ENCODE data around the gene DNAJB6. TPM values are rescaled to one million over a fixed set of nuclear protein-coding genes. Genes with fewer than 3 reads are reported as not detected.

DNAJB6 gene
- polyA plus RNA-seq, 4 donors, result 144 to 171 (median 163) TPM

GRCh38 chr7:157407512-157408257 is 70.9 kb downstream of the DNAJB6 start:
- no peak for DNase-seq (ENCODE audit: low read depth in 4 of 4, low spot score in 3 of 4)

- DNase-seq (ENCODE audit: low read depth in 4 of 4, low spot score in 3 of 4), result no peak
These were observed 71.7 kb downstream of the DNAJB6 start for GRCh38 chr7:157408258-157409101.

- DNase-seq (ENCODE audit: low read depth in 4 of 4, low spot score in 3 of 4), result no peak
These were observed 72.4 kb downstream of the DNAJB6 start for GRCh38 chr7:157409149-157409752.

- DNase-seq (ENCODE audit: low read depth in 4 of 4, low spot score in 3 of 4), result no peak
These were observed 73.2 kb downstream of the DNAJB6 start for GRCh38 chr7:157409753-157410727.

- no peak for DNase-seq (ENCODE audit: low read depth in 4 of 4, low spot score in 3 of 4)
These were observed 74.2 kb downstream of the DNAJB6 start for GRCh38 chr7:157410831-157411556.

GRCh38 chr7:157411580-157411979 is 74.8 kb downstream of the DNAJB6 start:
- no peak for DNase-seq (ENCODE audit: low read depth in 4 of 4, low spot score in 3 of 4)

GRCh38 chr7:157412021-157412443 is 75.2 kb downstream of the DNAJB6 start:
- DNase-seq (ENCODE audit: low read depth in 4 of 4, low spot score in 3 of 4), result no peak

GRCh38 chr7:157412491-157413180 is 75.8 kb downstream of the DNAJB6 start:
- no peak for DNase-seq (ENCODE audit: low read depth in 4 of 4, low spot score in 3 of 4)

GRCh38 chr7:157413881-157414701 is 77.3 kb downstream of the DNAJB6 start:
- no peak for DNase-seq (ENCODE audit: low read depth in 4 of 4, low spot score in 3 of 4)

- no peak for DNase-seq (ENCODE audit: low read depth in 4 of 4, low spot score in 3 of 4)
These were observed 77.9 kb downstream of the DNAJB6 start for GRCh38 chr7:157414702-157415096.

- no peak for DNase-seq (ENCODE audit: low read depth in 4 of 4, low spot score in 3 of 4)
These were observed 78.7 kb downstream of the DNAJB6 start for GRCh38 chr7:157415486-157415885.

GRCh38 chr7:157416011-157416410 is 79.2 kb downstream of the DNAJB6 start:
- DNase-seq (ENCODE audit: low read depth in 4 of 4, low spot score in 3 of 4), result no peak

- DNase-seq (ENCODE audit: low read depth in 4 of 4, low spot score in 3 of 4), result no peak
These were observed 81.6 kb downstream of the DNAJB6 start for GRCh38 chr7:157418204-157419034.

GRCh38 chr7:157419035-157419293 is 82.2 kb downstream of the DNAJB6 start:
- DNase-seq (ENCODE audit: low read depth in 4 of 4, low spot score in 3 of 4), result no peak

GRCh38 chr7:157422279-157422678 is 85.5 kb downstream of the DNAJB6 start:
- no peak for DNase-seq (ENCODE audit: low read depth in 4 of 4, low spot score in 3 of 4)

GRCh38 chr7:157423348-157423747 is 86.5 kb downstream of the DNAJB6 start:
- no peak for DNase-seq (ENCODE audit: low read depth in 4 of 4, low spot score in 3 of 4)

- no peak for DNase-seq (ENCODE audit: low read depth in 4 of 4, low spot score in 3 of 4)
These were observed 87.2 kb downstream of the DNAJB6 start for GRCh38 chr7:157423886-157424565.

Data from left renal pelvis (tissue), 4 donors.